ENCODE data around the gene VSIG1.

VSIG1 gene

GRCh38 chrX:108044554-108045256 lies at the start of gene VSIG1:
Gene VSIG1 (plus strand): TSS chrX:108045065. CDS start chrX:108045131, 66 bp downstream.
- ATAC-seq (replicated peaks) (no peak), DNase-seq (no peak)
- Mint-ChIP-seq H3K27me3 (peaks cover 0 to 11% of the 10 kb centered on the region in 2 donors), H3K27ac (no peak within 1 kb of the TSS), H3K4me1 (no peaks in the 10 kb centered on the region), H3K36me3 (no peaks in the 10 kb centered on the region), H3K9me3 (no peaks in the 10 kb centered on the region), H3K4me3 (no peak within 1 kb of the TSS)

DNA sequence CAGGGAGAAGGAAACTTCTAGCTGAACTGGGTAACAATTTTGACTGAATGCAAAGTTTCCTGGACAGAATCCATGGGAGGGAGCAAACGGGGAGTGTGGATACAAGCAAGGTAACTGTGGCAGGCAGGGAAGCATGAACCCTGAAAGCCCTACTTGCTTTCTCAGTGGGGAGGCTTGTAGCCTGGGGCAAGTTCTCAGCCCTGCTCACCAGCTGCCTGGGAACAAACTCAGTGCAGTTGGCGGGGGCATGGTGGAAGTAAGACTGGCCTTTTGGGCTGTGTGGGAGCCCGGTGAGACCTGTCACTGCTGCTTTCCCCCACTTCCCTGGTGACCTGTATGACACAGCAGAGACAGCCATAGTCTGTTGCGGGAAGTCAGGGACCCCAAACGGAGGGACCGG lies 48.7 kb upstream of the VSIG1 start:
- H3K27ac Mint-ChIP-seq, result no peak overlapping the region
- H3K9me3 Mint-ChIP-seq, result peaks cover 0 to 5% of the 10 kb centered on the region in 2 donors
- DNase-seq, result no peak
- H3K4me1 Mint-ChIP-seq, result no peaks in the 10 kb centered on the region
- no peak for ATAC-seq (replicated peaks)
- no peaks in the 10 kb centered on the region for H3K36me3 Mint-ChIP-seq
- H3K4me3 Mint-ChIP-seq, result no peak overlapping the region
- H3K27me3 Mint-ChIP-seq, result peaks cover 6 to 25% of the 10 kb centered on the region in 2 donors

DNA sequence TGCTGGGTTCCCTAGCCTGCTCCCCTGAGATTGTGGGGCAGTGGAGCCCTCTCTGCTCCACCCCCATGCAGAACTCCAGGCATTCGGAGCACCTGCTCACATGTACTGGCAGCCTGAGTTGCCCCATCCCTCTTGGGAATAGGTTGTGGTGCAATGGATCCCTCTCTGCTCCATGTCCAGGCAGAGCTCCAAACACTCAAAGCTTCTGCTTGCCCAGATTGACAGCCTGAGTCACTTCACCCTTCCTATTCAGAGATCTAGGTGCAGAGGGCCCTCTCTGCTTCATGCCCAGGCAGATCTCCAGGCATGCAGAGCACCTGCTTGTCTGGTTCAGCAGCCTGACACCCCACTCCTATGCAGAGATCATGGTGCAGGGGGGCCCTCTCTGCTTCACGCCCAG lies 44.1 kb upstream of the VSIG1 start:
- Mint-ChIP-seq H3K27me3 (peaks cover 6 to 19% of the 10 kb centered on the region in 2 donors), H3K9me3 (peaks cover 0 to 5% of the 10 kb centered on the region in 2 donors), H3K4me3 (no peak overlapping the region), H3K27ac (no peak overlapping the region), H3K36me3 (peaks cover 0 to 4% of the 10 kb centered on the region in 2 donors), H3K4me1 (no peaks in the 10 kb centered on the region)
- DNase-seq (no peak), ATAC-seq (replicated peaks) (no peak)

- Mint-ChIP-seq H3K27ac (no peak overlapping the region), H3K36me3 (peaks cover 0 to 4% of the 10 kb centered on the region in 2 donors), H3K4me3 (no peak overlapping the region), H3K27me3 (peaks cover 6 to 19% of the 10 kb centered on the region in 2 donors), H3K4me1 (no peaks in the 10 kb centered on the region), H3K9me3 (peaks cover 0 to 5% of the 10 kb centered on the region in 2 donors)
- ATAC-seq (replicated peaks), result peak; percentile 58 to 73
- DNase-seq, result no peak
Measured at GRCh38 chrX:108001218-108001814, 43.5 kb upstream of the VSIG1 start.

DNA sequence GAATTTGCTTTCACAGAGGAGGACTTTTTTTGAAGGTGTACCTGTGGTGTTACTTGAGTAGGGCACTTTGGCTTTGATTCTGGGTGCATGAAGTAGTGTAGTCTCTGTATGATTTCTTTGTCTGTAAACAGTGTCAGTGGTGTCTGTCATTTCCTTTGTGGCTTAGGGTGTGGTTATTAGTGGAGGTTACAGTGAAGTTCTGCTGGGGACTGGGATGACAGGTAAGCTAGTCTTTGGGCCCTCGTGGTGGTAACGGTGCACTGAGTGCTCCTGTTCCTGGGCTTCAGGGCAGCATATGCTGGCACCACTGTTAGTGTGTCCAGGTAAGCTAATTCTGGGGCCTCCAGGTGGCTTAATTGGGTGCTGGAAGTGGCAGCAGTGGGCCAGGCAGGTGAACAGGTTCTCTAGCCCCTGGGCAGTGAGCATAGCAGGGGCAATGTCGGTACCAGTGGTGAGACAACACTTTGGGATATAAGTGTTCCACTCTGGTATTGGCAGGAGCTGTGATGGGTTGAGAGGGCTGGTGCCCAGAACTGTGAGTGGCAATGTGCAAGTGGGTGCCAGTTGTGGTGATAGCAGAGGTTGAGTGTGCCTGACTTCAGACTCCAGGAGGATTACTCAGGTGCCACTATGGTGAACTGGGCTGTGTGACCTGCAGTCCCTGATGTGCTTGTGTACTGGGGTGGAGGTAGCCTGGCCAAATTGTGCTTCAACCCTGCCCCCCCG lies 26.0 kb upstream of the VSIG1 start:
- H3K9me3 Mint-ChIP-seq, result peaks cover 4 to 7% of the 10 kb centered on the region in 2 donors
- no peak for DNase-seq
- no peak overlapping the region for H3K4me3 Mint-ChIP-seq
- peaks cover 4 to 8% of the 10 kb centered on the region in 2 donors for H3K4me1 Mint-ChIP-seq
- ATAC-seq (replicated peaks), result peak in 1 of 2 donors; percentile 39
- peaks cover 12 to 22% of the 10 kb centered on the region in 2 donors for H3K27me3 Mint-ChIP-seq
- no peak overlapping the region for H3K27ac Mint-ChIP-seq
- H3K36me3 Mint-ChIP-seq, result no peaks in the 10 kb centered on the region

DNA sequence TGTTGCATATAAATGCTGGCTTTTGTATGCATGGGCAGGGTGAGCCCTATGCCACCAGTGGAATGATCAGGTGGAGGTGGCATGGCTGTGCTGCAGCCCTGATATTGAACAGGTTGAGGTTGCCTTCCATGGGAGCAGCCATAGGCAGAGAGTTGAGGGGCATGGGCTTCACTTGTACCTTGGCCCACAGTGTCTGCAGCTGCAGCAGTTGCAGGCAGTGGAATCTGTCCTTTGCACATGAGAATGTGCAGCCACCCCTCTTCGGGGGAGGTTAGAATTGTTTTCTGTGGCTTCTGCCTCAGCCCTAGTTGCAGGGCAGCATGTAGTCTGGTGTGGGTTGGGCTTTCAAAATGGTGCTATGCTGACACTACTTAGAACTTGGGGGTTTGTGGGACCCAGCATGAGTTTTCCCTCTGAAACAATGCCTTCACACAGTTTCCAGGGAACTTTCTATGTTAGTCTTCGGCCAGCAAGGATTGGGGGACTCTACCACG lies 25.4 kb upstream of the VSIG1 start:
- ATAC-seq (replicated peaks) (no peak), DNase-seq (no peak)
- Mint-ChIP-seq H3K4me1 (peaks cover 4 to 8% of the 10 kb centered on the region in 2 donors), H3K36me3 (no peaks in the 10 kb centered on the region), H3K27me3 (peaks cover 17 to 26% of the 10 kb centered on the region in 2 donors), H3K27ac (no peak overlapping the region), H3K4me3 (no peak overlapping the region), H3K9me3 (peaks cover 0 to under 1% of the 10 kb centered on the region in 2 donors)

DNA sequence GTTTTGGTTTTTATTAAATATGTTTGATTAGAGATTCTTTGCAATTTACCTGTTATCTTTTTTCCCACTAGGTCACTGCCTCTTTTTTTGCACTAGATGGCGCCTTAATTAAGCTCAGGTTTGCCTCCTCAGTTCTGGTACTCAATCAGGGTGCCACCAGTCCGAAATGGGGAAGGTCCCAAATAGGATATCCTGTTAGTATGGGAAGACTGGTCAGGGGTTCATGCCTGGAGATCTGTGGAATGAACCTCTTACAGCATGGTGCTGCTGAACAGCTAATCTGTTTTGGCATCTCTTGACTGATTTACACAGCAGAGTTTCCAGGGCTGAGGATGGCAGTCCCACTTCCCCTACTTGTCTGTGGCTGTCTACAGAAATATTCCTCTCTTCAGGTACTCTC lies 24.2 kb upstream of the VSIG1 start:
- Mint-ChIP-seq H3K36me3 (no peaks in the 10 kb centered on the region), H3K9me3 (no peaks in the 10 kb centered on the region), H3K4me1 (peaks cover 4 to 8% of the 10 kb centered on the region in 2 donors), H3K27ac (no peak overlapping the region), H3K4me3 (no peak overlapping the region), H3K27me3 (peaks cover 22 to 29% of the 10 kb centered on the region in 2 donors)
- ATAC-seq (replicated peaks), result peak in 1 of 2 donors; percentile 42
- no peak for DNase-seq

DNA sequence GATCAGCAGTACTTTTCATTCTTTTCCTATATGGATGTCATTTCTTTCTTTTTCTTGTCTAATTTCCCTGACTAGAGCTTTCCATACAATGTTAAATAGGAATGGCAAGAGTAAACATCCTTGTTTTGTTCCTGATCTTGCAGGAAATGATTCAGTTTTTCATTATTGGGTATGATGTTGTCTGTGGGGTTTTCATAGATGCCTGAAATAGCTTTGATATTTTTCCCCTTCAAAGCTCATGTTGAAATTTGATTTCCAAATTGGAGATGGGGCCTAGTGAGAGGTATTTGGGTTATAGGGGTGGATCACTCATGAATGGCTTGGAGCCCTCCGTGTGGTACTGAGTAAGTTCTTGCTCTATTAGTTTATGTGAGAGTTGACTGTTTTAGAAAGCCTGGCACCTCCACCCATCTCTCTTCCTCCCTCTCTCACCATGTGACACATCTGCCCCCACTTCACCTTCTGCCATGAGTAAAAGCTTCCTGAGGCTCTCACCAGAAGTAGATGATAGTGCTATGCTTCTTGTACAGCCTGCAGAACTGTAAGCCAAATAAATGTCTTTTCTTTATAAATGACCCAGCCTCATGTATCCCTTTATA lies 22.3 kb upstream of the VSIG1 start:
- Mint-ChIP-seq H3K36me3 (no peaks in the 10 kb centered on the region), H3K27ac (no peak overlapping the region), H3K4me1 (peaks cover 4 to 8% of the 10 kb centered on the region in 2 donors), H3K27me3 (peaks cover 22 to 32% of the 10 kb centered on the region in 2 donors), H3K4me3 (no peak overlapping the region), H3K9me3 (no peaks in the 10 kb centered on the region)
- DNase-seq (no peak), ATAC-seq (replicated peaks) (no peak)

GRCh38 chrX:108025376-108025775 lies 19.5 kb upstream of the VSIG1 start:
- H3K36me3 Mint-ChIP-seq, result no peaks in the 10 kb centered on the region
- H3K9me3 Mint-ChIP-seq, result peaks cover 0 to 2% of the 10 kb centered on the region in 2 donors
- H3K4me3 Mint-ChIP-seq, result no peak overlapping the region
- H3K27ac Mint-ChIP-seq, result no peak overlapping the region
- no peak for DNase-seq
- H3K27me3 Mint-ChIP-seq, result peaks cover 22 to 27% of the 10 kb centered on the region in 2 donors
- H3K4me1 Mint-ChIP-seq, result no peaks in the 10 kb centered on the region
- ATAC-seq (replicated peaks), result no peak

DNA sequence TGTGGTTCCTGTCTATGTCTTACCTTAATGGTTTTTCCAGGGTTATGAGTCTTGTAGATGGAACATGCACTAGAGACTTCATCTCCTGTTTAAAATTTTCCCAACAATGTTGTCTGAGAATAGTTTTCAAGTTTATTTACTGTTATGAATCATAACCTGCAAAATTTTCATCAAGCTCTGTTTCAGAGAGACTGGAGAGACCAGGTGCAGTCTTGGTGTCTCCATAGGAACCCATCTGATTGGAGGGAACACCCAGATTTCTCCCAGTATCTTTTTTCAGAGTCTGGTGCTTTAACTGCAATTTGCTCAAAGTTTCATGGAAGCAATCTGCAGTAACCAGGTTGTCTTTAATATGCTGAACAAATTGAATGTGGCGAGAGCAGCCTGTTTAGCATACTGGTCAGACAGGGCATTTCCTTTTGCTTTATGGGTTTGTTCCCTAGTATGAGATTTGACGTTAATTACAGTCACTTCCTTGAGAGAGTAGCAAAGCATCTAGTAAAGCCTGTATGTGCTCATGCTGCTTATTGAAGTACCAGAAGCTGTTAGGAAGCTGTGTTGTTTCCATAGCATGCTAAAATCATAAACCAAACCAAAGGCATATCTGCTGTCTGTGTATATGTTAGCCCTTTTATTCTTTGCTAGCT lies 18.8 kb upstream of the VSIG1 start:
- ATAC-seq (replicated peaks) (no peak), DNase-seq (no peak)
- Mint-ChIP-seq H3K27me3 (peaks cover 22 to 27% of the 10 kb centered on the region in 2 donors), H3K36me3 (no peaks in the 10 kb centered on the region), H3K27ac (no peak overlapping the region), H3K9me3 (peaks cover 0 to 2% of the 10 kb centered on the region in 2 donors), H3K4me3 (no peak overlapping the region), H3K4me1 (no peaks in the 10 kb centered on the region)

DNA sequence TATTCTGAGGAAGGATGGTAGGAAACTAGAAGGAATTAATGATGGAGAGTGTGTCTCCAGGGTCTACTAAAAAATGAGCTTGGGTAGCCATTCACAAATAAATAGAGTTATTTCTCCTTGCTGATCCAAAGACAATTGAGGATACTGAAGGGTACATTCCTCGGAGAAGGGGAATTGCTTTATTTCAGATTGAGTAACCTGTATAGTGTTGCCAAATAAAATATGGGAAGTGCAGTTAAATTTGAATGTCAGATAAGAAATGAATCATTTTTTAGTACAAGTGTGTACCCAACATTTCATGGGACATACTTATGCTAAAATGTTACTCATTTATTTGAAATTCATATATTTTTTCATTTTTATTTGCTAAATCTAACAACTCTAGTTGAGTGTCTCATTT lies 16.0 kb upstream of the VSIG1 start:
- no peak for DNase-seq
- no peak overlapping the region for H3K4me3 Mint-ChIP-seq
- H3K9me3 Mint-ChIP-seq, result peaks cover 0 to 2% of the 10 kb centered on the region in 2 donors
- no peaks in the 10 kb centered on the region for H3K36me3 Mint-ChIP-seq
- H3K27me3 Mint-ChIP-seq, result peaks cover 9 to 15% of the 10 kb centered on the region in 2 donors
- ATAC-seq (replicated peaks), result no peak
- H3K27ac Mint-ChIP-seq, result no peak overlapping the region
- no peaks in the 10 kb centered on the region for H3K4me1 Mint-ChIP-seq

DNA sequence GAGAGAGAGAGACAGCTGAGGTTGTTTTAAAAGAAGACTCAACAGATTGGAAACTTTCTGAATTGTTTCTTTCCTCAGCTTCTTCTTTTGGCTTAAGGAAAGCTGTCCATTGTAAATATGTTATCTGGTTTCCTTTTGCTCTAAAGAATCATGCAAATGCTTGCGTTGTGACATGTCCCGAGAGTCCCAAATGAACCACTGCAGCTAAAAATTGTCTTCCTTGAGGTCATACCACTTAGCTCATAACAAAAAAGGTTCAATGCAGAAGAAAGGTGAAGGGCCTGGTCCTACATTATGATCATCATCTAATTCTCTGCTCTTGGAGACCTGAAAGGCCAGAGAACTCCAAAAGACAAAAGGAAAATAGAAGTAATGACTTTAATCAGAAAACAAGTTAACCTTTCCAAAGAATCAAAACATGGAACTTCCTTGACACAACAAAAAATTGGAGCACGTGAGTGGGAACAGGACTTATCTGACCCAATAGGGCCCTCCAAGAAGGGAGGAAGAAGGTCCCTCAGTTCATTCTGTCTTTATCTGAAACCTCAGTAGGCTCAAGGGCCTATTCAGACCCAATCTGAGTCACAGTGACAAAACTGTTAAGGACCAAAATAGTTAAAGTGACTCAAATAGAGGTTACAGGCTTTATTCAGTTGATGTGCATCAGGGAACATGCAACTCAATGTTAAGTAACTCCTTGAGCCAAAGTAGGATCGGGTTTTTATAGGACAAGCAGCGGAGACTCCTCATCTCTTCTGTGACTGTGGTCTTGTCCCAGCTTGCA lies 14.7 kb upstream of the VSIG1 start:
- Mint-ChIP-seq H3K27me3 (peaks cover 3 to 6% of the 10 kb centered on the region in 2 donors), H3K4me3 (no peak overlapping the region), H3K9me3 (peaks cover 0 to 2% of the 10 kb centered on the region in 2 donors), H3K27ac (no peak overlapping the region), H3K36me3 (no peaks in the 10 kb centered on the region), H3K4me1 (no peaks in the 10 kb centered on the region)
- peak in 1 of 2 donors; percentile 42 for ATAC-seq (replicated peaks)
- DNase-seq, result no peak

GRCh38 chrX:108032944-108033343 lies 11.9 kb upstream of the VSIG1 start:
- H3K9me3 Mint-ChIP-seq, result peaks cover 0 to 2% of the 10 kb centered on the region in 2 donors
- H3K36me3 Mint-ChIP-seq, result no peaks in the 10 kb centered on the region
- H3K4me3 Mint-ChIP-seq, result no peak overlapping the region
- peaks cover 0 to 6% of the 10 kb centered on the region in 2 donors for H3K27me3 Mint-ChIP-seq
- no peak overlapping the region for H3K27ac Mint-ChIP-seq
- ATAC-seq (replicated peaks) (no peak), DNase-seq (no peak)
- no peaks in the 10 kb centered on the region for H3K4me1 Mint-ChIP-seq
